Stimulated activated CD4-positive, alpha-beta T cell treated with anti-CD3 and anti-CD28 coated beads, TNF-alpha, amount 100 ng/mL, for 4 hours (primary cell): ENCODE results near the gene ATP9A.

Experiments
- DNase-seq, 3 experiments: peaks; one replicate each; pipeline ENCODE4 v3.0.0-alpha.2; 2020; ENCODE audit warnings: low read depth in 3 of 3

Gene ATP9A

DNA sequence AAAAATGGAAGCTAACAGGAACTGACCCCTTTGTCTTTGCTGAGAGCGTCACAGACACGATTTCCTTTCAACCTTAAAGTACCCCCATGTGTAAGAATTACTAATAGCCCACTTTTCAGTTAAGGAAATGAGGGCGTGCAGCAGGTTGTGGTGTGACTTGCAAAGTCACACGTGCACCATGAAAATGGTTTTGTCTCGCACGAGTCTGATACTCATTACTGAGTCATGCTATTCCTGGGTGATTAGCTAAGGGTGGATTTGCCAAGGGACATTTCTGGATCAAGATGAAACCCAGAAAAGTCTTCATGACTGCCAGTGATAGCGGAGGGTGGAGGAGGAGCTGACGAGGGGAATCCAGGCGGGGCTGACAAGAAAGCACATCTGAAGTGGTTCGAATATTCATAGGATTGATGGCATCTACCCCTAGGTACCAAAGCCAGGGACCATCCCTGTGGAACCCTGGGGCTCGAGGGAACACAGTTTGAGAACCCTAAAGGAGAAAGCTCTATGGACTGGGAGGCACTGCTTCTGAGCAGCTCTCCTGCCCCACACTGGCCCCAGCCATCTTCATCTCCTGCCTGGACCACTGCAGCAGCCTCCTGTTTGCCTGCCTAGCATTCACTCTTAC lies 213.5 kb downstream of the ATP9A start:
- DNase-seq, result no peak

DNA sequence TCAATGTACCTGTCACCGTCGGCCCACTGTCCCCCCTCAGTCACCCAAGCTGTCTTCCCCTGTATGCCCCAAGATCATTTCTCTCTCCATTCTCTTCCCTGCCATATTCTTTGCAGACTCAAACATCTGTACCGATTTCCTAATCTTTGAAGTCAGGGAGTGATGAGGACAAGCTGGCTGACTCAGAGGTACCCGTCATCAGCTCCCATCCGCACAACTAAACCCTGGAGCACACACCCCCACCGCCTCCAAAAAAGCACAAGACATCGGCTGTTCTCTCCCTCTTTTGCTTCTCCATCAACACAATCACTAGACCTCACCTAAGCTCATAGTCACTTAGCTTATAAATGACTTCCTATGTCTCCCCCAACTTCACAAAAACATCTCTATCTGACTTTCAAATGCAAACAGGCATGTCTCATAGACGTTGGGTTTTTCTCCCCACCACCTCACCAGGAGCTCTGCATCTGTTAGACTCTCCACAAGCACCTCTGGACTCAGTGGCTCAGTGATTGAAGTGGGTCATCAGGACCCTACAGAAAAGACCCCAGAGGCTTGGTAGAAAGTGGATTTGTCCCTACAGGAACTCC lies 214.2 kb downstream of the ATP9A start:
- no peak for DNase-seq

DNA sequence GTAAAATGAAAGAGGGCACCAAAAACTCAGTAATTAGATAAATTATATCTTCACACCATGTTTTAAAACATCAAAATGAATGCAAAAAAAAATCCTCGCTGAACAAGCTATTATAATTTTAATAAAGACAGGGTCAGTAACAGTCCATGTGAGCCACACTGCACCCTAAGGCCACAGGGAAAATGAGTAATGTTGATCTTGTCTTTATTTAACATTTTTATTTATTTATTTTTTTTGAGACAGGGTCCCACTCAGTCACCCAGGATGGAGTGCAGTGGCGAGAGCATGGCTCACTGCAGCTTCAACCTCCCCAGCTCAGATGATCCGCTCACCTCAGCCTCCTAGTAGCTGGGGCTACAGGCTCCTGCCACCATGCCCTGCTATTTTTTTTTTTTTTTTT lies 217.0 kb downstream of the ATP9A start:
- no peak for DNase-seq

DNA sequence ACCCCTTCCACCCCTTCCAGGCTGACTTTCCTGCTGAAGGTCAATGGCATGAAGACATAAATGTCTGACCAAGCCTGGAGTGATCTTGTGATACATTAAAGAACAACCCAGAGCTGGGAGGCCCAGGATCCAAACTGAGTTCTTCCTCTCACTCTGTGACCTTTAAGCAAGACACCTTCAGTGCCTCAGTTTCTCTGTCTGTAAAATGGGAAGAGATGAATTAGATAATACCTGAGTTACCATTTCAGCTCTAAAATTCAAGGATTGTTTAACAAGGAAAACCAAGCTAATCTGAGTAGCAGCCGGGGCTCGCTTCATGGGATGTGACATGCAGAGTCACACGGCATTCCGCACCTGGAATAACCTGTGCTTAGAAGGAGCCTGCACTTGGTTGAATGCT lies 218.7 kb downstream of the ATP9A start:
- DNase-seq, result no peak

DNA sequence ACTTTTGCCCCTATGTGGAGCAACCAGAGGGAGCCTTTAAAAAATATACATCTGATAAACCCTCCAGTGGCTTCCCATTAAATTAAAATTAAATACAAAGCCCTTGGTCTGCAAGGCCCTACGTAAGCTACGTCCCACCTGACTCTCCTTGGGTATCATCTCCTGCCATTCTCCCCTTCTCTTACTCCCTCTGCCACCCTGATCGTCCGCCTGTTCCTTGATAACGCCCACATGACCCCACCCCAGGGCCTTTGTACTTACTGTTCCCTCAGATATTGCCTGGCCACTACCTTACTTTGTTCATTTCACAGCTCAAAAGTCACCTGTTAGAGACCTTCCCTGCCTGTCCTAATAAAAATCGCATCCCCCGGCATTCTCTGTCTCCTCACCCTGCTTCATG lies 220.2 kb downstream of the ATP9A start:
- no peak for DNase-seq
